ENCODE results near the gene PRKCE.

Gene PRKCE

GRCh38 chr2:46163804-46164528, 512.5 kb downstream of the PRKCE start:
- TF ChIP-seq, protein P1, sequence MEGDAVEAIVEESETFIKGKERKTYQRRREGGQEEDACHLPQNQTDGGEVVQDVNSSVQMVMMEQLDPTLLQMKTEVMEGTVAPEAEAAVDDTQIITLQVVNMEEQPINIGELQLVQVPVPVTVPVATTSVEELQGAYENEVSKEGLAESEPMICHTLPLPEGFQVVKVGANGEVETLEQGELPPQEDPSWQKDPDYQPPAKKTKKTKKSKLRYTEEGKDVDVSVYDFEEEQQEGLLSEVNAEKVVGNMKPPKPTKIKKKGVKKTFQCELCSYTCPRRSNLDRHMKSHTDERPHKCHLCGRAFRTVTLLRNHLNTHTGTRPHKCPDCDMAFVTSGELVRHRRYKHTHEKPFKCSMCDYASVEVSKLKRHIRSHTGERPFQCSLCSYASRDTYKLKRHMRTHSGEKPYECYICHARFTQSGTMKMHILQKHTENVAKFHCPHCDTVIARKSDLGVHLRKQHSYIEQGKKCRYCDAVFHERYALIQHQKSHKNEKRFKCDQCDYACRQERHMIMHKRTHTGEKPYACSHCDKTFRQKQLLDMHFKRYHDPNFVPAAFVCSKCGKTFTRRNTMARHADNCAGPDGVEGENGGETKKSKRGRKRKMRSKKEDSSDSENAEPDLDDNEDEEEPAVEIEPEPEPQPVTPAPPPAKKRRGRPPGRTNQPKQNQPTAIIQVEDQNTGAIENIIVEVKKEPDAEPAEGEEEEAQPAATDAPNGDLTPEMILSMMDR (IDR thresholded peaks at IDR 0.05; ENCODE audit: insufficient read depth, low read depth, low read length, missing control alignments), result no peak
- H3K4me3 ChIP-seq (ENCODE audit: low read length), result no peak overlapping the region
- peak; percentile 89 for DNase-seq (ENCODE audit: low read depth)

- no peak overlapping the region for H3K4me3 ChIP-seq (ENCODE audit: low read length)
- peak; percentile 83 for DNase-seq (ENCODE audit: low read depth)
- TF ChIP-seq, protein P1 (IDR thresholded peaks at IDR 0.05; ENCODE audit: insufficient read depth, low read depth, low read length, missing control alignments), result no peak
Measured at GRCh38 chr2:46164529-46165301, 513.2 kb downstream of the PRKCE start.

- H3K4me3 ChIP-seq (ENCODE audit: low read length), result no peak overlapping the region
- TF ChIP-seq, protein P1 (IDR thresholded peaks at IDR 0.05; ENCODE audit: insufficient read depth, low read depth, low read length, missing control alignments), result no peak
- DNase-seq (ENCODE audit: low read depth), result no peak
Measured at GRCh38 chr2:46165916-46166315, 514.4 kb downstream of the PRKCE start.

GRCh38 chr2:46167406-46167805, 515.9 kb downstream of the PRKCE start:
- peak; percentile 53 for DNase-seq (ENCODE audit: low read depth)
- H3K4me3 ChIP-seq (ENCODE audit: low read length), result no peak overlapping the region
- TF ChIP-seq, protein P1 (IDR thresholded peaks at IDR 0.05; ENCODE audit: insufficient read depth, low read depth, low read length, missing control alignments), result peak; percentile 16

GRCh38 chr2:46167924-46168323, 516.4 kb downstream of the PRKCE start:
- no peak overlapping the region for H3K4me3 ChIP-seq (ENCODE audit: low read length)
- no peak for DNase-seq (ENCODE audit: low read depth)
- TF ChIP-seq, protein P1 (IDR thresholded peaks at IDR 0.05; ENCODE audit: insufficient read depth, low read depth, low read length, missing control alignments), result no peak

DNA sequence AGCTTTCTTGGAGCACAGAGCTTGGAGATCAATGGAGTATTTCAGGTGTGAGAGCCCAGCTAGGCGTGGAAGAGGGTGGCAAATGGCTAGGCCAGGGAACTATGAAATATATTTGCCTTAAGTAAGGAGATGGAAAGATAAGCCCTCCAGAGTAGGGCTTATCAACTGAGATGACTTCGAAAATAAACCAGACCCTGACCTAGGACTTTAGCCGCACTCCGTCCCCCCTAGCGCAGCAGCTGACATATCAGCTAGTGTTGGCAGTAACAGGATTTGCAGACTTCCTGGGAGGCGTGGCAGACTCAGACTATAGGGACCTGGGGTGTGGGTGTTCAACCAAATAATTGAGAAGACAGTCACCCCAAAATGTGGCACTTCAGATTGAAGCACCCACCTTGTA, 518.0 kb downstream of the PRKCE start:
- TF ChIP-seq, protein P1 (IDR thresholded peaks at IDR 0.05; ENCODE audit: insufficient read depth, low read depth, low read length, missing control alignments), result no peak
- H3K4me3 ChIP-seq (ENCODE audit: low read length), result no peak overlapping the region
- no peak for DNase-seq (ENCODE audit: low read depth)
